Measurements from ENCODE around the gene SLC6A5. TPM values are rescaled to one million over a fixed set of nuclear protein-coding genes. Genes with fewer than 3 reads are reported as not detected.

The SLC6A5 gene
- total RNA-seq, 1 experiment from 2014 or later: not detected

DNA sequence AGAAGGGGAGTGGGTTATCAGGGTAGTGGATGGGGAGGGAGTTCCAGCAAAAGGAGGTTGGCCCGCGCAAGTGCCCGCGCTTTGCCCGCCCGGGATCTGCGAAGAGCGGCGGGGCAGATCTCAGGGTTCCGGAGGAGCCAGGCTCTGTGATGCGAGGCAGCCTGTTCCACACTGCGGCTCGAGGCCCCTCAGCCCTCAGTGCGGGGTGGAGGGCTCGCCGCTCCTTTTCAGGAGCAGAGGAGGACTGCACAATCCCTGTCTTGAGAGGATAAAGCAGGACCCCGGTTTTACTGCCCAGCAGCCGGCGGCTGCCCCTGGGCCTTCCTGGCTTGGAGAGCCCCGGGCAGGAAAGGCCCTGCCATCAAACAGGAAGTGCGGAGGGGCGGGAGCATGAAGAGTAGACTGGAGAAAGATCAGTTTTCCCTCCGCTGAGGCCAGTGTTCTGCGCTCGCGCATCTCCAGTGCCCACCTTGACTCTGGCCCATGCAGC lies 6.2 kb downstream of the SLC6A5 start:
- Histone ChIP-seq H2AFZ (ENCODE audit: low read depth, low read length, poor library complexity, severe bottlenecking) (no peak overlapping the region), H3K9me2 (ENCODE audit: insufficient read depth) (no peaks in the 10 kb centered on the region), H3K27ac (ENCODE audit: low read depth, low read length) (no peak overlapping the region), H3K9me3 (ENCODE audit: control insufficient read depth in 1 of 2, insufficient read depth in 1 of 2, low read depth in 1 of 2, low read length in 2 of 2) (no peaks in the 10 kb centered on the region), H3K4me1 (ENCODE audit: control insufficient read depth in 1 of 2, insufficient read depth in 2 of 2, low read length in 2 of 2) (peaks cover 0 to 9% of the 10 kb centered on the region in 2 experiments; a peak in 1 of 4 replicates), H3K36me3 (ENCODE audit: control insufficient read depth in 1 of 2, insufficient read depth in 2 of 2, low read length in 2 of 2) (no peaks in the 10 kb centered on the region), H3K79me2 (ENCODE audit: insufficient read depth, low read length) (no peaks in the 10 kb centered on the region), H3K27me3 (ENCODE audit: insufficient read depth, low read length) (peaks cover 25% of the 10 kb centered on the region; the same call in 1 of the 2 replicates), H3K4me2 (ENCODE audit: low read length) (no peak overlapping the region), H4K20me1 (ENCODE audit: insufficient read depth) (no peaks in the 10 kb centered on the region), H3K4me3 (replicated peaks in 1 of 2; ENCODE audit: low read depth in 1 of 2, low read length in 2 of 2) (no peak overlapping the region), H3K9ac (ENCODE audit: low read length) (no peak overlapping the region)
- DNase-seq (ENCODE audit: low read depth, low spot score) (no peak), ATAC-seq (no peak)
- ChIA-PET POLR2A (no interaction called here), RAD21 (ENCODE audit: low non-redundant PET in 1 of 2, low total read pairs in 2 of 2, uncharacterized antibody in 2 of 2, unreplicated experiment in 2 of 2) (no interaction called here), CTCF (no interaction called here)
- no TSS peak for BruUV-seq (replicated peaks)
- TF ChIP-seq JUND (IDR thresholded peaks at IDR 0.05) (no peak), TCF7L2 (IDR thresholded peaks at IDR 0.05; ENCODE audit: borderline replicate concordance, extremely low read depth, insufficient read depth, insufficient read length) (no peak), EZH2phosphoT487 (IDR thresholded peaks at IDR 0.05; ENCODE audit: borderline replicate concordance) (no peak), EGR1 (IDR thresholded peaks at IDR 0.05; ENCODE audit: low read depth) (no peak), SRF (IDR thresholded peaks at IDR 0.05; ENCODE audit: low read depth) (no peak)
- intact Hi-C loops (cut with micrococcal nuclease): no loop called here

DNA sequence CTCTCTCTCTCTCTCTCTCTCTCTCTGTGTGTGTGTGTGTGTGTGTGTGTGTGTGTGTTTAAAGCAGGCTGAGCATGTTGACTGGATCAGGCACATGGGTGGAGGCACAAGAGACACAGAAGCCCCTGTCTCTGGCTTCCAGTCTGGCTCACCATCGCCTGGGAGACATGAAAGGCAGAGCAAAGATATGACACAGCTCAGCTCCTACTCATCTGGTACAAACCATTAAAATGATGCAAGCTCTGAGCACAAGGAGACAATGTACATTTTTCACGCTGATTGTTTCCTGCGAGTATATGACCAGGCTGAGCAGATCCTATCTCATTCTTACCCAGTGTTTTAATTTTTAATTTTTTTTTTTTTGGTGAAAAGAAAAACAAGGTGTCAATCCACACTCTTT lies 9.5 kb downstream of the SLC6A5 start:
- TF ChIP-seq, protein P1, sequence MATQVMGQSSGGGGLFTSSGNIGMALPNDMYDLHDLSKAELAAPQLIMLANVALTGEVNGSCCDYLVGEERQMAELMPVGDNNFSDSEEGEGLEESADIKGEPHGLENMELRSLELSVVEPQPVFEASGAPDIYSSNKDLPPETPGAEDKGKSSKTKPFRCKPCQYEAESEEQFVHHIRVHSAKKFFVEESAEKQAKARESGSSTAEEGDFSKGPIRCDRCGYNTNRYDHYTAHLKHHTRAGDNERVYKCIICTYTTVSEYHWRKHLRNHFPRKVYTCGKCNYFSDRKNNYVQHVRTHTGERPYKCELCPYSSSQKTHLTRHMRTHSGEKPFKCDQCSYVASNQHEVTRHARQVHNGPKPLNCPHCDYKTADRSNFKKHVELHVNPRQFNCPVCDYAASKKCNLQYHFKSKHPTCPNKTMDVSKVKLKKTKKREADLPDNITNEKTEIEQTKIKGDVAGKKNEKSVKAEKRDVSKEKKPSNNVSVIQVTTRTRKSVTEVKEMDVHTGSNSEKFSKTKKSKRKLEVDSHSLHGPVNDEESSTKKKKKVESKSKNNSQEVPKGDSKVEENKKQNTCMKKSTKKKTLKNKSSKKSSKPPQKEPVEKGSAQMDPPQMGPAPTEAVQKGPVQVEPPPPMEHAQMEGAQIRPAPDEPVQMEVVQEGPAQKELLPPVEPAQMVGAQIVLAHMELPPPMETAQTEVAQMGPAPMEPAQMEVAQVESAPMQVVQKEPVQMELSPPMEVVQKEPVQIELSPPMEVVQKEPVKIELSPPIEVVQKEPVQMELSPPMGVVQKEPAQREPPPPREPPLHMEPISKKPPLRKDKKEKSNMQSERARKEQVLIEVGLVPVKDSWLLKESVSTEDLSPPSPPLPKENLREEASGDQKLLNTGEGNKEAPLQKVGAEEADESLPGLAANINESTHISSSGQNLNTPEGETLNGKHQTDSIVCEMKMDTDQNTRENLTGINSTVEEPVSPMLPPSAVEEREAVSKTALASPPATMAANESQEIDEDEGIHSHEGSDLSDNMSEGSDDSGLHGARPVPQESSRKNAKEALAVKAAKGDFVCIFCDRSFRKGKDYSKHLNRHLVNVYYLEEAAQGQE (IDR thresholded peaks at IDR 0.05; ENCODE audit: low read depth): no peak
- TF ChIP-seq RAD21 (IDR thresholded peaks at IDR 0.05; ENCODE audit: low read depth) (no peak), EZH2phosphoT487 (IDR thresholded peaks at IDR 0.05; ENCODE audit: borderline replicate concordance) (no peak), ZFX (IDR thresholded peaks at IDR 0.05) (no peak), EZH2 (IDR thresholded peaks at IDR 0.05) (no peak), EGR1 (IDR thresholded peaks at IDR 0.05; ENCODE audit: low read depth) (no peak), SRF (IDR thresholded peaks at IDR 0.05; ENCODE audit: low read depth) (no peak)
- RAD21 ChIA-PET (ENCODE audit: low non-redundant PET in 1 of 2, low total read pairs in 2 of 2, uncharacterized antibody in 2 of 2, unreplicated experiment in 2 of 2): no interaction called here
- no peak for ATAC-seq
- no peaks in the 10 kb centered on the region for H3K79me2 ChIP-seq (ENCODE audit: insufficient read depth, low read length)
- no peaks in the 10 kb centered on the region for H3K9me3 ChIP-seq (ENCODE audit: control insufficient read depth in 1 of 2, insufficient read depth in 1 of 2, low read depth in 1 of 2, low read length in 2 of 2)
- intact Hi-C loops (cut with micrococcal nuclease): no loop called here
- no TSS peak for BruUV-seq (replicated peaks)
- POLR2A ChIA-PET: no interaction called here
- H3K4me1 ChIP-seq (ENCODE audit: control insufficient read depth in 1 of 2, insufficient read depth in 2 of 2, low read length in 2 of 2): peaks cover 0 to 9% of the 10 kb centered on the region in 2 experiments; a peak in 1 of 4 replicates
- H3K9ac ChIP-seq (ENCODE audit: low read length): no peak overlapping the region
- no peaks in the 10 kb centered on the region for H3K36me3 ChIP-seq (ENCODE audit: control insufficient read depth in 1 of 2, insufficient read depth in 2 of 2, low read length in 2 of 2)
- no peaks in the 10 kb centered on the region for H4K20me1 ChIP-seq (ENCODE audit: insufficient read depth)
- no peak overlapping the region for H3K27ac ChIP-seq (ENCODE audit: low read depth, low read length)
- no peak overlapping the region for H3K4me3 ChIP-seq (replicated peaks in 1 of 2; ENCODE audit: low read depth in 1 of 2, low read length in 2 of 2)
- CTCF ChIA-PET: no interaction called here
- H3K9me2 ChIP-seq (ENCODE audit: insufficient read depth): no peaks in the 10 kb centered on the region
- H3K27me3 ChIP-seq (ENCODE audit: insufficient read depth, low read length): peaks cover 14% of the 10 kb centered on the region; the same call in 1 of the 2 replicates
- no peak for DNase-seq (ENCODE audit: low read depth, low spot score)
- H3K4me2 ChIP-seq (ENCODE audit: low read length): no peak overlapping the region
- H2AFZ ChIP-seq (ENCODE audit: low read depth, low read length, poor library complexity, severe bottlenecking): no peak overlapping the region

All from HCT116 (cell line).